ENCODE measurements around the gene MICAL2. TPM values are rescaled to one million over a fixed set of nuclear protein-coding genes. Genes with fewer than 3 reads are reported as not detected.

Gene MICAL2
- total and polyA plus RNA-seq, 2 of the 13 experiments (the other 11 are each of a cell fraction or from before 2014, with no cell fraction given), result 0.78 to 1.1 TPM

GRCh38 chr11:12293486-12293885, 183.1 kb downstream of the MICAL2 start (continued):
- TF ChIP-seq TCF12 (IDR thresholded peaks at IDR 0.05) (no peak), TCF12 (CRISPR knock-in tag; IDR thresholded peaks at IDR 0.05) (no peak), ZBTB40 (IDR thresholded peaks at IDR 0.05) (no peak), ZBTB40 (CRISPR knock-in tag; IDR thresholded peaks at IDR 0.05) (no peak), MEIS2 (CRISPR knock-in tag; IDR thresholded peaks at IDR 0.05) (no peak), PRMT3 (CRISPR knock-in tag; IDR thresholded peaks at IDR 0.05; ENCODE audit: borderline replicate concordance, low read depth) (no peak), CEBPZ (IDR thresholded peaks at IDR 0.05; ENCODE audit: low read length) (no peak)
